OCI-M2 (cell line): ENCODE results near the gene LRIG1.

ENCODE experiments used
- DNase-seq: peaks from one replicate; lab custom pipeline; 2025; ENCODE audit not compliant: unreplicated experiment; lab: John Stamatoyannopoulos, UW

The LRIG1 gene

GRCh38 chr3:66470956-66471686 is 29.7 kb downstream of the LRIG1 start:
- no peak for DNase-seq

- DNase-seq, result no peak
Measured at GRCh38 chr3:66470285-66470684, 30.5 kb downstream of the LRIG1 start.

GRCh38 chr3:66469220-66469640 is 31.6 kb downstream of the LRIG1 start:
- no peak for DNase-seq

GRCh38 chr3:66467996-66468735 is 32.7 kb downstream of the LRIG1 start:
- DNase-seq, result no peak

- DNase-seq, result no peak
Measured at GRCh38 chr3:66466606-66467270, 34.1 kb downstream of the LRIG1 start.

- no peak for DNase-seq
Measured at GRCh38 chr3:66465587-66465986, 35.2 kb downstream of the LRIG1 start.

- no peak for DNase-seq
Measured at GRCh38 chr3:66465034-66465433, 35.8 kb downstream of the LRIG1 start.

- no peak for DNase-seq
Measured at GRCh38 chr3:66464512-66464894, 36.3 kb downstream of the LRIG1 start.

- DNase-seq, result no peak
Measured at GRCh38 chr3:66463730-66464511, 36.9 kb downstream of the LRIG1 start.

- no peak for DNase-seq
Measured at GRCh38 chr3:66463054-66463631, 37.7 kb downstream of the LRIG1 start.

GRCh38 chr3:66457252-66457651 is 43.6 kb downstream of the LRIG1 start:
- DNase-seq, result no peak

GRCh38 chr3:66456711-66457173 is 44.1 kb downstream of the LRIG1 start:
- no peak for DNase-seq

GRCh38 chr3:66454464-66454859 is 46.4 kb downstream of the LRIG1 start:
- no peak for DNase-seq

- no peak for DNase-seq
Measured at GRCh38 chr3:66453651-66454463, 47.0 kb downstream of the LRIG1 start.

- no peak for DNase-seq
Measured at GRCh38 chr3:66452303-66453011, 48.4 kb downstream of the LRIG1 start.

GRCh38 chr3:66451766-66452165 is 49.1 kb downstream of the LRIG1 start:
- DNase-seq, result no peak

- no peak for DNase-seq
Measured at GRCh38 chr3:66450390-66451022, 50.3 kb downstream of the LRIG1 start.

- DNase-seq, result no peak
Measured at GRCh38 chr3:66449411-66449974, 51.3 kb downstream of the LRIG1 start.
